Measurements from ENCODE around the gene CREBRF.
"Not testable (repeated sequence)": the region's sequence is repeated elsewhere in the genome, so short reads cannot be mapped to it uniquely, and the experiment has no call there.

Gene CREBRF, protein sequence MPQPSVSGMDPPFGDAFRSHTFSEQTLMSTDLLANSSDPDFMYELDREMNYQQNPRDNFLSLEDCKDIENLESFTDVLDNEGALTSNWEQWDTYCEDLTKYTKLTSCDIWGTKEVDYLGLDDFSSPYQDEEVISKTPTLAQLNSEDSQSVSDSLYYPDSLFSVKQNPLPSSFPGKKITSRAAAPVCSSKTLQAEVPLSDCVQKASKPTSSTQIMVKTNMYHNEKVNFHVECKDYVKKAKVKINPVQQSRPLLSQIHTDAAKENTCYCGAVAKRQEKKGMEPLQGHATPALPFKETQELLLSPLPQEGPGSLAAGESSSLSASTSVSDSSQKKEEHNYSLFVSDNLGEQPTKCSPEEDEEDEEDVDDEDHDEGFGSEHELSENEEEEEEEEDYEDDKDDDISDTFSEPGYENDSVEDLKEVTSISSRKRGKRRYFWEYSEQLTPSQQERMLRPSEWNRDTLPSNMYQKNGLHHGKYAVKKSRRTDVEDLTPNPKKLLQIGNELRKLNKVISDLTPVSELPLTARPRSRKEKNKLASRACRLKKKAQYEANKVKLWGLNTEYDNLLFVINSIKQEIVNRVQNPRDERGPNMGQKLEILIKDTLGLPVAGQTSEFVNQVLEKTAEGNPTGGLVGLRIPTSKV

GRCh38 chr5:173055983-173056782 is at the start of gene CREBRF:
Gene CREBRF (plus strand): TSS chr5:173056352. CDS start chr5:173080776, 24,424 bp downstream.
- DNase-seq, result peak; percentile 91

- DNase-seq, result no peak
Observed at GRCh38 chr5:173010021-173010420, 46.1 kb upstream of the CREBRF start.

DNA sequence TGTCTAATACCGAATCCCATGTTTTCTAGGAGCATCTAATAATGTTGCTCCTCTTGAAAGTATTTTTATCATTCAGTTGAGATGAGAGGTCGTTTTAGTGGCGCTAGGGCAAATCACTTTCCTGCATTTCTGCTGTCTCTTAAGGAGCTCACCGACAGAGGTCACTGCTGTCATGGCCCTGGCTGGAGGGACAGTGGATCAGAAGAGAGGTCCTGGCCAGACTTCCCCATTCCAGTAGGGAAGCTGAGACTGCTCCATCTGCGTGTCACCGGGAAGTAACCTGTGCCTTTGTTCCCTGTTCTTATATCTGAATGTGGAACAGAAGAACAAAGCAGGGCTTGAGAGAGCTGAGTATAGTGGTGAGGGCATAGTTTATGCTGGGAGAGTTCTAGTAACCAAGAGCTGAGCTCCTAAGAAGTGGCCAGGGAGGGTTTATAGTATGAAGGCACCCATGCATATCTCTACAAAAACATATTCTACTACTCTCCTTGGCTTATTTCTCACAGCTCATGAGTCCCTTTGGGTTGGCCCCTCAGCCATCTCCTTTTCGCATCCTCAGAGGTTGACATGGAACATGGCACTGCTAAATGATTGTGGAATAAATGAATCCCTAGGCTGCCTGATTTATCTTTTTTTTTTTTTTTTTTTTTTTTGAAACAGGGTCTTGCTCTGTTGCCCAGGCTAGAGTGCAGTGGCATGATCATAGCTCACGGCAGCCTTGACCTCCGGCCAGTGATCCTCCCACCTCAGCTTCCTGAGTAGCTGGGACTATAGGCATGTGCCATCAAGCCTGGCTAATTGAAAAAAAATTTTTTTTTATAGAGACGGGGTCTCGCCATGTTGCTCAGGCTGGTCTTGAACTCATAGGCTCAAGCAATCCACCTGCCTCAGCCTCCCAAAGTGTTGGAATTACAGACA is 45.3 kb upstream of the CREBRF start:
- DNase-seq, result no peak

DNA sequence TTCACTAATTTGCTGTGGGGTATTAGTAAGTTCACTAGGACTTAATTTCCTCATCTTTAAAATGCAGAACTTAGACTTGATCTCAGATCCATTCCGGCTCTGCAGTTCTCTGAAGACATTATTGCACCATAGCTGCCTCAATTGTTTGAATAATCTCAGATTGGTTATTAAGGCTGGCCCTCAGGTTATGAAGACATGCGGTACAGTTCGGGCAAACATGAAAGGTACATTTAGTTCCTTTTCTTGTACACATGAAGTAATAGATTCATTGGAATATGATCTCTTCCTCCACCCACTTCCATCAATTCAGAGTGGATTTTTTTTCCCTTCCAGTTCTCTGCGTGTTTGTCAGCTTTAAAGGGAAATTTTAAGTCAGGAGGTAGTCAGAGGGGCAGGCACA is 44.6 kb upstream of the CREBRF start:
- DNase-seq, result no peak

GRCh38 chr5:173012882-173013281 is 43.3 kb upstream of the CREBRF start:
- no peak for DNase-seq

DNA sequence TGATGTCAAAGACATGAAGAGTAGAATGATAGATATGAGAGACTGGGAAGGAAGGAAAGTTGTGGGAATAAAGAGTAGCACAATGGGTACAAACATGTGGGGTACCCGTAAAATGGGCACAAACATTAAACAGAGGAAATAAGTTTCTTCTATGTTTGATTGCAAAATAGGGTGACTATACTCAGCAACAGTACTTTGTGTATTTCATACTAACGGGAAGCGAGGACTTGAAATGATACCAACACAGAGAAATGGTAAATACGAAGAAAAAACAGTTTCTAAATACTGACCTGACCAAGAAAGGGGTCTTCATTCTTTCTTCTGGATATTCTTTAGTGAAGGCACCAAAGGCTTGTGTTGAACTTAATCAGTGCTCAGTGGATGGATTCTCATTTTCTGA is 41.5 kb upstream of the CREBRF start:
- no peak for DNase-seq

- no peak for DNase-seq
Observed at GRCh38 chr5:173015192-173015591, 41.0 kb upstream of the CREBRF start.

GRCh38 chr5:173015598-173016455 is 40.3 kb upstream of the CREBRF start:
- DNase-seq, result peak; percentile 18

DNA sequence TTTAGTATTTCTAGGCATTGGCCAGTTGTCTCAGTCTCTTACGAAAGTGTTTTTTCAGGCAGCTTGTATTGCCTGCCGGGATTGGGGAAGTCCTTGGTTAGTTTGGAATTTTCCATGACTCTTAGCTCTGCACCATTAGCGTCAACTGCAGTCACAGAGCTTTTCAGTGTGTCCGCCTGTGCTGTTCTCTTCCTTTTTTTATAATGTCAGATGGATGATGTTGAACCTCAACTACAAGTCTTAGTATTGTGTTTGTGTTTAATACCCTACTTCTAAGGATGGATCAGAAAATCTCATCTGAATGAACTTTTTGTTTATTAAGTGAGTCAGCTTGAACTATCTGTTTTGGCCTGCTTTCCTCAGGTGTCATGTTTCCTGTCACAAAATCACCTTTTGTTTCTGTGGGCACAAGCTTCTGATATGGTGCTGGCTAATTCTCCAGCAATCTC is 39.5 kb upstream of the CREBRF start:
- DNase-seq, result peak; percentile 12

- DNase-seq, result not testable (repeated sequence)
Observed at GRCh38 chr5:173017087-173017486, 39.1 kb upstream of the CREBRF start.

- no peak for DNase-seq
Observed at GRCh38 chr5:173018358-173018757, 37.8 kb upstream of the CREBRF start.

- no peak for DNase-seq
Observed at GRCh38 chr5:173020154-173020581, 36.0 kb upstream of the CREBRF start.

- DNase-seq, result no peak
Observed at GRCh38 chr5:173020643-173021042, 35.5 kb upstream of the CREBRF start.

DNA sequence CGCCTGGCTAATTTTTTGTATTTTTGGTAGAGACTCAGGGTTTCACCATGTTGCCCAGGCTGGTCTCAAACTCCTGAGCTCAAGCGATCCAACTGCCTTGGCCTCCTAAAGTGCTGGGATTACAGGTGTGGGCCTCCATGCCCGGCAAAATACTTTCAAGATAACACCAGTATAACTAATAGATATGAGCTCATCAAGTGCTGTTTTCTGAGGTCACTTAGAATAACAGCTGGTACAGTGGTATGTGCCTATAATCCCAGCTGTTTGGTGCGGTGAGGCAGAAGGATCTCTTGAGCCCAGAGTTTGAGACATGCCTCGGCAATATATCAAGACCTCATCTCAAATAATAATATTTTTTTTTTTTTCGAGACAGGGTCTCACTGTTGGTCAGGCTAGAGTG is 30.5 kb upstream of the CREBRF start:
- DNase-seq, result no peak

DNA sequence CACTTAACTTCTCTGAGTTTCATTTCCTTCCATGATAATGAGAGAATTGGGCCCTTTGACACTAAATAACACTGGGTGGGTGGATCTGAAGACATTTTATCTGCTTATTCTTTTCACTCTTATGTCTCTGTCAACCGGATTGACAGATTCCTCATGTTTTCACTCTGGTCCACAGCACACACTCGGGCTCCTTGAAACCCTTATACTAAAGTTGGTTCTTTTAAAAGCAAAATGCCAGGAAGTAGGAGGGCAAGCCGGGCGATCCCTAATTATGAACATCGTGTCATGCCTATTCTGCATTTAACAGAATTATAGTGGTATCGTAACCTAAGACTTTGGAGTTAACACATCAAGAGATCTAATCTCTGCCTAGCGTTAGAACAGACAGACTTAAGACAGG is 28.2 kb upstream of the CREBRF start:
- DNase-seq, result no peak

DNA sequence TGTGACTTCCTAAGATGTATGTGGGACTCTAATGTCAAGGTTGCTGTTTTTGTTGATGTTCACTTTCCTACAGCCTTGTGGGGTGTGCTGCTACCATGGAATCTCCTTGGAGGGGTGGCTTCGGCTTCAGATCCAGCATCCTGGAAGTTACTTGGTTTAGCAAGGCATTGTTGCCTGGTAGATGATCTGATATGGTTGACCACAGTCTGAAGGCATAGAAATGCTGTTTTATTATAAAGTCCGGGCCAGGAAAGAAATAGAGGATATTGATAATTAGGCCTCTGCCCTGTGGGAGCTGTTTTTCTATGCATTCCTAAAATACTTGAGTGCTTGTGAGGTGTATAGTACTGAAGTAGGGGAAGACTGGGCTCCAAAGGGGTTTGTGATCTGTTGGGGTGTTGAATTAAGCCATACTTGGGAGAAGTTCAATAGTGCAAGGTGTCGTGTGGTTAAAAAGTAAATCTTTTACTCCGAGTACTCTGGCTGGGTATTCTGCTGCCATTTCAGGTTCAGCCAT is 27.3 kb upstream of the CREBRF start:
- DNase-seq, result no peak

DNA sequence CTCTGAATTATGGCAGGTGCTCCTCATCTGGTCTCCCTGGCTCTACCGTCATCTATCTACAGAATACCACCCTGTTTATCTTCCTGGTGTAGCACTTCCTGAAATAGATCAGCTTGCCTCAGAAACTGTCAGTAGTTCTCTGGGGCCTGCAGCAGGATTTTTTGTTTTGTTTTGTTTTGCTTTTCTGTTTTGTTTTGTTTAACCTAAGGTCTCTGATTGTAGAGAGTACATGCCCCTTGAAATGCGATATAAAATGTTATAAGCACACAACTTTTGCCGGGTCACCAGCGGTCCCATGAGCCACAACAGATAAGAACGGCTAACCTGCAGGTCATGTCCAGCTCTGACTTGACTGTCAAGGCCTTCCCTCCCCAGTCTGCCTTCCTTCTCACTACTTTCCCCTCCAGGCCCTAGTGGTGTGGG is 26.6 kb upstream of the CREBRF start:
- DNase-seq, result no peak

DNA sequence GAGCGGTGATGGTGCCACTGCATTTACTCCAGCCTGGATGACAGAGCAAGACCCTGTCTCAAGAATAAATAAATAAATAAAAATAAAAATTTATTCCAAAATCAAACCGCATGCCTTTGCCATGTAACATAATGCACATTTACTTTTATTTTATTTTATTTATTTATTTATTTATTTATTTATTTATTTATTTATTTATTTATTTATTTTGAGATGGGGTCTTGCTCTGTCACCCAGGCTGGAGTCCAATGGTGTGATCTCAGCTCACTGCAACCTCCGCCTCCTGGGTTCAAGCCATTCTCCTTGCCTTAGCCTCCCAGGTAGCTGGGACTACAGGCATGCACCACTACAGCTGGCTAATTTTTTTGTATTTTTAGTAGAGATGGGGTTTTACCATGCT is 24.1 kb upstream of the CREBRF start:
- DNase-seq, result not testable (repeated sequence)

DNA sequence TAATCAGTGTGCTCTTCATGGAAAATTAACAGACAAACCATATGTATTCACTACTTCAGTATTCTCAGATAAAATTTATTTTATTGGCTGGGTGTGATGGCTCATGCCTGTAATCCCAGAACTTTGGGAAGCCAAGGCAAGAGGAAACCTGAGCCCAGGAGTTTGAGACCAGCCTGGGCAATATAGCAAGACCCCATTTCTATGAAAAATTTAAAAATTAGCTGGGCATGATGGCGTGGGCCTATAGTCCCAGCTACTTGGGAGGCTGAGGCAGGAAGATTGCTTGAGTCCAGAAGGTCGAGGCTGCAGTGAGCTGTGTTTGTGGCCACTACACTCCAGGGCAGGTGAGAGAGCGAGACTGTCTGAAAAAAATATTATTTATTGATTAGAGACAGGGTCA is 23.4 kb upstream of the CREBRF start:
- no peak for DNase-seq

DNA sequence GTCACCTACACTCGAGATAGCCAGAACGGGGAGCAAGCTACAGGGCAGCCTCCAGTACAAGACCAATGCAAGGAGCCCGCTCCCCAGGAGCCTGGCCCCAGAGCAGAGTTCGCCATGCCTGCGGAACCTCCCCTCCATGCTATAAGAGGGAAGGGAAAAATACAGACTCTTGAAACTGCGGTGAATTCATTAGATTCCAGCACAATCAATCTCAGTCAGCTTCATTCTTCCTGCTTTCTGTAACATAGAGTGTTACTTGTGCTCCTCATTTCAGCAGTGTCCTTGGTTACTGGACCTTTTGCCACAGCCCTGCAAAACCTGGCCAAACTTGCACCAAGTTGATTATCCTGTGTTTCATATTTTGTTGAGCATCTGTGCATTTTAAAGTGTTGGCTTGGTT is 22.2 kb upstream of the CREBRF start:
- no peak for DNase-seq
